HepG2 (cell line): Measurements from ENCODE around the gene DCST2. TPM values are rescaled to one million over a fixed set of nuclear protein-coding genes. Genes with fewer than 3 reads are reported as not detected.

Experiments used
- CBX5 ChIP-seq: sonication (generic); formaldehyde crosslinking; IDR thresholded peaks from 2 replicates; pipeline ENCODE4 v1.4.0; 2020; ENCODE audit warnings: missing genetic modification reagents, borderline replicate concordance
- EED ChIP-seq: sonication (generic); formaldehyde crosslinking; IDR thresholded peaks from 2 replicates; pipeline ENCODE4 v1.5.0; 2020; ENCODE audit warnings: mild to moderate bottlenecking, missing genetic modification reagents
- FOXK2 ChIP-seq: fragments of 450-650 bp; IDR thresholded peaks from 2 replicates; pipeline ENCODE4 v1.6.1; 2016
- JARID2 ChIP-seq: sonication (generic); formaldehyde crosslinking; IDR thresholded peaks from 2 replicates; pipeline ENCODE4 v1.8.1; 2023; ENCODE audit warnings: missing genetic modification reagents, inconsistent platforms; ENCODE audit not compliant: insufficient replicate concordance
- JUND ChIP-seq: sonication (generic); formaldehyde crosslinking; IDR thresholded peaks from 2 replicates; pipeline ENCODE4 v1.8.0; 2022; ENCODE audit warnings: mild to moderate bottlenecking, missing genetic modification reagents
- MZF1 ChIP-seq: sonication (generic); formaldehyde crosslinking; IDR thresholded peaks from 2 replicates; pipeline ENCODE4 v1.8.1; 2023; ENCODE audit warnings: mild to moderate bottlenecking, missing genetic modification reagents, borderline replicate concordance
- POLR2A ChIP-seq, 2 experiments: IDR thresholded peaks; 2 replicates each; pipeline ENCODE4 v1.6.1; 2011; ENCODE audit warnings: low read depth in 2 of 2, low read length in 2 of 2, mild to moderate bottlenecking in 1 of 2, moderate library complexity in 1 of 2; ENCODE audit not compliant: insufficient read depth in 1 of 2
- TCF7L2 ChIP-seq: IDR thresholded peaks from 2 replicates; pipeline ENCODE4 v1.6.1; 2011; ENCODE audit warnings: mild to moderate bottlenecking, low read depth, low read length, moderate library complexity
- ZBTB20 ChIP-seq: sonication (generic); formaldehyde crosslinking; IDR thresholded peaks from 2 replicates; pipeline ENCODE4 v1.8.1; 2023; ENCODE audit warnings: missing genetic modification reagents, low read depth, mild to moderate bottlenecking, borderline replicate concordance
- ZBTB46 ChIP-seq: sonication (generic); formaldehyde crosslinking; IDR thresholded peaks from 2 replicates; pipeline ENCODE4 v1.4.0; 2020; ENCODE audit warnings: mild to moderate bottlenecking, missing genetic modification reagents, borderline replicate concordance
- ZFP36L2 ChIP-seq: sonication (generic); formaldehyde crosslinking; IDR thresholded peaks from 2 replicates; pipeline ENCODE4 v1.4.0; 2020; ENCODE audit warnings: missing genetic modification reagents
- ZHX1 ChIP-seq: sonication (generic); formaldehyde crosslinking; IDR thresholded peaks from 2 replicates; pipeline ENCODE4 v1.8.1; 2022; ENCODE audit warnings: low read depth, mild to moderate bottlenecking, missing genetic modification reagents
- ZNF142 ChIP-seq: sonication (generic); formaldehyde crosslinking; IDR thresholded peaks from 2 replicates; pipeline ENCODE4 v1.4.0; 2020; ENCODE audit warnings: missing genetic modification reagents
- ZNF343 ChIP-seq: sonication (generic); formaldehyde crosslinking; IDR thresholded peaks from 2 replicates; pipeline ENCODE4 v1.4.0; 2020; ENCODE audit warnings: mild to moderate bottlenecking, missing genetic modification reagents
- ZNF770 ChIP-seq: sonication (generic); formaldehyde crosslinking; IDR thresholded peaks from 2 replicates; pipeline ENCODE4 v1.5.0; 2020; ENCODE audit warnings: mild to moderate bottlenecking, missing genetic modification reagents
- polyA plus RNA-seq, 8 experiments: library from polyadenylated mRNA; depleted of rRNA in 3 of 8; stranded (reverse) in 7 of 8; unstranded in 1 of 8; fragments of >200 nt; fragmentation: Illumina TruSeq in 4 of 8; extraction: Trizol in 4 of 8; gene quantifications; 2 replicates each; pipeline versions ENCODE4 v1.2.1 to v1.2.3, GENCODE V29; 2011 to 2016; ENCODE audit warnings: low read depth in 4 of 8, missing spikeins in 1 of 8, mixed read lengths in 1 of 8; ENCODE audit not compliant: insufficient read depth in 1 of 8
- total RNA-seq, 5 experiments: library from RNA; depleted of rRNA; stranded (reverse); fragments of >200 nt; fragmentation: Illumina TruSeq; extraction: Trizol; gene quantifications; 2 replicates each; pipeline ENCODE4 v1.2.3, GENCODE V29; 2016; ENCODE audit warnings: low read depth in 1 of 5
- TF ChIP-seq, protein P1 (sequence below): sonication (generic); formaldehyde crosslinking; IDR thresholded peaks from 2 replicates; pipeline ENCODE4 v1.4.0; 2020; ENCODE audit warnings: low read depth, mild to moderate bottlenecking, missing genetic modification reagents

DCST2 gene
- total and polyA plus RNA-seq, 2 of the 13 experiments (the other 11 are each of a cell fraction or from before 2014, with no cell fraction given), result 0.74 TPM; not detected in 1

DNA sequence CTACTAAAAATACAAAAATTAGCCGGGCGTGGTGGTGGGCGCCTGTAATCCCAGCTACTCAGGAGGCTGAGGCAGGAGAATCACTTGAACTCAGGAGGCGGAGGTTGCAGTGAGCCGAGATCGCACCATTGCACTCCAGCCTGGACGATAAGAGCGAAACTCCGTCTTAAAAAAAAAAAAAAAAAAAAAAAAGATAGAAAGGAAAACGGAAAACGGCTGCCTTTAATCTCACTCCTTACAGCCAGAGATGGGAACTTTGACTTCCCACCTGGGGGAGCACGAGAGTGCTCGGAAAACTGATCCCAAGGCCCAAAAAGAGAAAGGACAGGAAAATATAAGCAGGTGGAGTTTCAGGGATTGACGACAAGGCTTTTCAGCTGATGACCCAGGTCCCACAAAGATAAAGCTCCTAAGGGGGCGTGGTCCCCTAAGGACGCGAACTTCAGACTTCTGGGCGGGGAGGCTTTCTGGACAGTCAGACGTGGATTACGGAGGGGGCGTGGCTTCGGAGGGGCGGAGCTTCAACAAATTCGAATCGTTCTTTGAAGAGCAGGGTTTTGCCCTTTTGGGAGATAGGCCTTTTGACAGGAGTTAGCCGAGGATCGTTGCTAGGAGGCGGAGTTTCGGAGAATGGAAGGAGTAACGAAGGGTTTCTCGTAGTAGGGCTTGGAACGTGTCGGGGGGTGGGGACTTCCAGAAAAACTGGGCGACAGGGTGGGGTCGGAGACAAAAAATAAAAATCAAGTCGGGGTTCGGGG is 60.1 kb downstream of the DCST2 start (continued):
- TF ChIP-seq ZBTB46 (CRISPR knock-in tag) (no peak), JUND (CRISPR knock-in tag) (no peak), ZHX1 (CRISPR knock-in tag) (no peak), CBX5 (CRISPR knock-in tag) (no peak), EED (no peak), ZFP36L2 (CRISPR knock-in tag) (no peak), MZF1 (CRISPR knock-in tag) (no peak), POLR2A (IDR thresholded peaks at IDR 0.05; ENCODE audit: insufficient read depth in 1 of 2, low read depth in 2 of 2, low read length in 2 of 2) (peak; percentile 87 to 88), ZNF770 (no peak), JARID2 (no peak), TCF7L2 (no peak), ZNF142 (no peak), ZBTB20 (CRISPR knock-in tag) (no peak), ZNF343 (CRISPR knock-in tag) (no peak), FOXK2 (0 out of 2 replicates have a peak, but pooled peaks have one; percentile 32)
- TF ChIP-seq, protein P1, sequence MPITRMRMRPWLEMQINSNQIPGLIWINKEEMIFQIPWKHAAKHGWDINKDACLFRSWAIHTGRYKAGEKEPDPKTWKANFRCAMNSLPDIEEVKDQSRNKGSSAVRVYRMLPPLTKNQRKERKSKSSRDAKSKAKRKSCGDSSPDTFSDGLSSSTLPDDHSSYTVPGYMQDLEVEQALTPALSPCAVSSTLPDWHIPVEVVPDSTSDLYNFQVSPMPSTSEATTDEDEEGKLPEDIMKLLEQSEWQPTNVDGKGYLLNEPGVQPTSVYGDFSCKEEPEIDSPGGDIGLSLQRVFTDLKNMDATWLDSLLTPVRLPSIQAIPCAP (CRISPR knock-in tag), result no peak
